GM12878 (cell line): ENCODE results near the gene LETMD1. TPM values are rescaled to one million over a fixed set of nuclear protein-coding genes. Genes with fewer than 3 reads are reported as not detected.

ENCODE experiments used
- BACH1 ChIP-seq: fragments of 450-650 bp; IDR thresholded peaks from 2 replicates; pipeline ENCODE4 v1.6.1; 2017; ENCODE audit warnings: mild to moderate bottlenecking, borderline replicate concordance
- CBFB ChIP-seq: IDR thresholded peaks from 2 replicates; pipeline ENCODE4 v1.6.1; 2016; ENCODE audit warnings: antibody characterized with exemption, low read depth
- CBX3 ChIP-seq: fragments of 200-600 bp; sonication (generic); IDR thresholded peaks from 2 replicates; pipeline ENCODE4 v1.6.1; 2016; ENCODE audit warnings: low read depth, borderline replicate concordance
- CHD1 ChIP-seq: IDR thresholded peaks from 2 replicates; pipeline ENCODE4 v1.6.1; 2012; ENCODE audit warnings: low read depth, low read length, improper control_type of control experiment
- DPF2 ChIP-seq: fragments of 450-650 bp; IDR thresholded peaks from 2 replicates; pipeline ENCODE4 v1.6.1; 2017; ENCODE audit warnings: mild to moderate bottlenecking
- EED ChIP-seq: sonication (generic); IDR thresholded peaks from 2 replicates; pipeline ENCODE4 v1.6.1; 2016; ENCODE audit warnings: antibody characterized with exemption, low read depth
- EGR1 ChIP-seq, 2 experiments: IDR thresholded peaks; 1 replicate in 1 of 2; 2 replicates in 1 of 2; pipeline ENCODE4 v1.6.1; 2011 to 2012; ENCODE audit warnings: low read depth in 2 of 2, low read length in 2 of 2, borderline replicate concordance in 1 of 2, mild to moderate bottlenecking in 1 of 2, moderate library complexity in 1 of 2
- ETV6 ChIP-seq, 2 experiments: fragments of 450-650 bp in 1 of 2; IDR thresholded peaks in 1 of 2; conservative IDR thresholded peaks in 1 of 2; 2 replicates each; pipeline ENCODE4 v1.6.1; 2014; ENCODE audit warnings: antibody characterized with exemption in 1 of 2, borderline replicate concordance in 1 of 2, low read depth in 1 of 2, mild to moderate bottlenecking in 1 of 2, moderate library complexity in 1 of 2
- EZH2 ChIP-seq: IDR thresholded peaks from 2 replicates; pipeline ENCODE4 v1.6.1; 2012; ENCODE audit warnings: low read depth, mild to moderate bottlenecking, control low read depth, inconsistent platforms, low read length, borderline replicate concordance; ENCODE audit not compliant: control insufficient read depth
- HDAC2 ChIP-seq: fragments of 200-600 bp; sonication (generic); IDR thresholded peaks from 2 replicates; pipeline ENCODE4 v1.6.1; 2017
- IKZF1 ChIP-seq: fragments of 450-650 bp; conservative IDR thresholded peaks from 2 replicates; pipeline ENCODE4 v1.6.1; 2017; ENCODE audit warnings: antibody characterized with exemption, mild to moderate bottlenecking
- JUNB ChIP-seq: IDR thresholded peaks from 2 replicates; pipeline ENCODE4 v1.6.1; 2016; ENCODE audit warnings: antibody characterized with exemption, mild to moderate bottlenecking
- NBN ChIP-seq: fragments of 450-650 bp; IDR thresholded peaks from 2 replicates; pipeline ENCODE4 v1.6.1; 2016
- POLR2A ChIP-seq: IDR thresholded peaks from 2 replicates; pipeline ENCODE4 v1.6.1; 2011; ENCODE audit warnings: low read depth, mild to moderate bottlenecking, low read length
- RUNX3 ChIP-seq: IDR thresholded peaks from 2 replicates; pipeline ENCODE4 v1.6.1; 2012; ENCODE audit warnings: low read length, inconsistent platforms
- SMAD5 ChIP-seq: IDR thresholded peaks from 2 replicates; pipeline ENCODE4 v1.6.1; 2016; ENCODE audit warnings: antibody characterized with exemption, low read depth
- SREBF1 ChIP-seq: IDR thresholded peaks from 2 replicates; pipeline ENCODE4 v1.6.1; 2012; ENCODE audit warnings: mild to moderate bottlenecking, low read length
- polyA plus RNA-seq, 11 experiments: library from polyadenylated mRNA; depleted of rRNA in 4 of 11; unstranded in 6 of 11; stranded (reverse) in 5 of 11; fragments of >200 nt; fragmentation: Nextera tagmentation in 4 of 11; fragmentation: Illumina TruSeq in 1 of 11; extraction: Ambion mirVana in 4 of 11; extraction: Trizol in 1 of 11; gene quantifications; 1 replicate in 1 of 11; 2 replicates in 10 of 11; pipeline versions ENCODE4 v1.2.1 to v1.2.3, GENCODE V29; 2011 to 2016; ENCODE audit warnings: inconsistent platforms in 2 of 11, missing spikeins in 2 of 11, low read depth in 1 of 11
- total RNA-seq, 4 experiments: library from RNA; depleted of rRNA in 3 of 4; stranded (reverse); fragments of >200 nt in 3 of 4; fragmentation: Illumina TruSeq in 1 of 4; extraction: Trizol in 1 of 4; gene quantifications; 2 replicates each; pipeline versions ENCODE4 v1.2.1 to v1.2.3, GENCODE V29; 2013 to 2021
- TF ChIP-seq, protein P1 (sequence below): fragments of 450-650 bp; IDR thresholded peaks from 2 replicates; pipeline ENCODE4 v1.6.1; 2017; ENCODE audit warnings: antibody characterized with exemption, mild to moderate bottlenecking, moderate library complexity
- TF ChIP-seq, protein P2 (sequence below): fragments of 450-650 bp; formaldehyde crosslinking; IDR thresholded peaks from 2 replicates; pipeline ENCODE4 v1.4.0; 2022; ENCODE audit warnings: mild to moderate bottlenecking, moderate library complexity
- TF ChIP-seq, protein P3 (sequence below): fragments of 450-650 bp; IDR thresholded peaks from 2 replicates; pipeline ENCODE4 v1.6.1; 2018; ENCODE audit warnings: borderline replicate concordance, mild to moderate bottlenecking; ENCODE audit not compliant: partially characterized antibody
- TF ChIP-seq, protein P4 (sequence below): IDR thresholded peaks from 2 replicates; pipeline ENCODE4 v1.6.1; 2011; ENCODE audit warnings: borderline replicate concordance, low read depth, mild to moderate bottlenecking, moderate library complexity, low read length; ENCODE audit not compliant: insufficient read depth, poor library complexity, severe bottlenecking

Gene LETMD1
- total and polyA plus RNA-seq, 10 of the 15 experiments (the other 5 are each of a cell fraction or from before 2014, with no cell fraction given): 30.3 to 116 (median 51.5) TPM

DNA sequence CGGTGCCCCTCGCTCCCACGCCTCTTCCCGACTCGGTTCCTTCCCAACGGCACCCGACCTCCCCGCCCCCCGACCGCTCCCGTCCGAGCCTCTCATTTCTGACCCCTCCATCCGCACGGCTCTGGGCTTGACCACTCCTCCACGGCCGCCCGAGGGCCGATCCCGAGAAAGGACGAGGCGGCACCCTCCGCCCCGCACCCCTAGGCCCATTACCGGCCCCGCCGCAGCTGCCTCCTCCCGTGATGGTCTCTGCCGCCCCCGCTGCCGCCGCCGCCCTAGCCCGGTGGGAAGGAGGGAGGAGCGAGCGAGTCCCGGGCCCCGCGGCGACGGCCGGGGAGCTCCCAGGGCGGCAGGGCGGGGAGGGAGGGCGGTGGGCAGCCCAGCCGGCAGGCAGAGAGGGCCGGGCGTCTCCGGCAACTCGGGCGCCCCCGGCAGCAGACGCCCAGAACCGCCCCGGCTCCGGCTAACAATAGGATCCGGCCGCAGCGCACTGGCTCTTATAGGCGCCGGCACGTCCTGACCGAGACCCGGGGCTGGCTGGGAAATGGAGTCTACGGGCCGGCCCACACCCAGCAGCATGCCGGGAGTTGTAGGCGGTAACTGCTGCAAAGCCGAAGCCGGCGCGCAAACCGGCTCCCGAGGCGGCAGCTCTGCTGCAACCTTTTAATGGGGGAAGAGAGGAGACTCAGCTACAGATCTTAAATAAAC is 35.2 kb downstream of the LETMD1 start, which contains the start of gene CSRNP2 (continued):
- TF ChIP-seq JUNB (no peak), EZH2 (no peak), SMAD5 (peak; percentile 95), CBFB (peak; percentile 81), DPF2 (peak; percentile 69; the same call in 1 of the 2 replicates), CBX3 (no peak), RUNX3 (peak; percentile 58), CHD1 (no peak), SREBF1 (no peak; the same call in 1 of the 2 replicates), ETV6 (conservative IDR thresholded peaks at IDR 0.05 in 1 of 2, IDR thresholded peaks at IDR 0.05 in 1 of 2; ENCODE audit: borderline replicate concordance in 1 of 2, low read depth in 1 of 2) (no peak), HDAC2 (no peak), BACH1 (peak; percentile 93), POLR2A (peak; percentile 100), NBN (0 out of 2 replicates have a peak, but pooled peaks have one; percentile 18), IKZF1 (peak; percentile 82), EGR1 (IDR thresholded peaks at IDR 0.05; ENCODE audit: borderline replicate concordance in 1 of 2, low read depth in 2 of 2, low read length in 2 of 2) (peak in 1 of 2 experiments; percentile 82; a peak in 2 of 3 replicates), EED (no peak; the same call in 1 of the 2 replicates)
- TF ChIP-seq, protein P1, sequence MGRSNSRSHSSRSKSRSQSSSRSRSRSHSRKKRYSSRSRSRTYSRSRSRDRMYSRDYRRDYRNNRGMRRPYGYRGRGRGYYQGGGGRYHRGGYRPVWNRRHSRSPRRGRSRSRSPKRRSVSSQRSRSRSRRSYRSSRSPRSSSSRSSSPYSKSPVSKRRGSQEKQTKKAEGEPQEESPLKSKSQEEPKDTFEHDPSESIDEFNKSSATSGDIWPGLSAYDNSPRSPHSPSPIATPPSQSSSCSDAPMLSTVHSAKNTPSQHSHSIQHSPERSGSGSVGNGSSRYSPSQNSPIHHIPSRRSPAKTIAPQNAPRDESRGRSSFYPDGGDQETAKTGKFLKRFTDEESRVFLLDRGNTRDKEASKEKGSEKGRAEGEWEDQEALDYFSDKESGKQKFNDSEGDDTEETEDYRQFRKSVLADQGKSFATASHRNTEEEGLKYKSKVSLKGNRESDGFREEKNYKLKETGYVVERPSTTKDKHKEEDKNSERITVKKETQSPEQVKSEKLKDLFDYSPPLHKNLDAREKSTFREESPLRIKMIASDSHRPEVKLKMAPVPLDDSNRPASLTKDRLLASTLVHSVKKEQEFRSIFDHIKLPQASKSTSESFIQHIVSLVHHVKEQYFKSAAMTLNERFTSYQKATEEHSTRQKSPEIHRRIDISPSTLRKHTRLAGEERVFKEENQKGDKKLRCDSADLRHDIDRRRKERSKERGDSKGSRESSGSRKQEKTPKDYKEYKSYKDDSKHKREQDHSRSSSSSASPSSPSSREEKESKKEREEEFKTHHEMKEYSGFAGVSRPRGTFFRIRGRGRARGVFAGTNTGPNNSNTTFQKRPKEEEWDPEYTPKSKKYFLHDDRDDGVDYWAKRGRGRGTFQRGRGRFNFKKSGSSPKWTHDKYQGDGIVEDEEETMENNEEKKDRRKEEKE: no peak
- TF ChIP-seq, protein P2, sequence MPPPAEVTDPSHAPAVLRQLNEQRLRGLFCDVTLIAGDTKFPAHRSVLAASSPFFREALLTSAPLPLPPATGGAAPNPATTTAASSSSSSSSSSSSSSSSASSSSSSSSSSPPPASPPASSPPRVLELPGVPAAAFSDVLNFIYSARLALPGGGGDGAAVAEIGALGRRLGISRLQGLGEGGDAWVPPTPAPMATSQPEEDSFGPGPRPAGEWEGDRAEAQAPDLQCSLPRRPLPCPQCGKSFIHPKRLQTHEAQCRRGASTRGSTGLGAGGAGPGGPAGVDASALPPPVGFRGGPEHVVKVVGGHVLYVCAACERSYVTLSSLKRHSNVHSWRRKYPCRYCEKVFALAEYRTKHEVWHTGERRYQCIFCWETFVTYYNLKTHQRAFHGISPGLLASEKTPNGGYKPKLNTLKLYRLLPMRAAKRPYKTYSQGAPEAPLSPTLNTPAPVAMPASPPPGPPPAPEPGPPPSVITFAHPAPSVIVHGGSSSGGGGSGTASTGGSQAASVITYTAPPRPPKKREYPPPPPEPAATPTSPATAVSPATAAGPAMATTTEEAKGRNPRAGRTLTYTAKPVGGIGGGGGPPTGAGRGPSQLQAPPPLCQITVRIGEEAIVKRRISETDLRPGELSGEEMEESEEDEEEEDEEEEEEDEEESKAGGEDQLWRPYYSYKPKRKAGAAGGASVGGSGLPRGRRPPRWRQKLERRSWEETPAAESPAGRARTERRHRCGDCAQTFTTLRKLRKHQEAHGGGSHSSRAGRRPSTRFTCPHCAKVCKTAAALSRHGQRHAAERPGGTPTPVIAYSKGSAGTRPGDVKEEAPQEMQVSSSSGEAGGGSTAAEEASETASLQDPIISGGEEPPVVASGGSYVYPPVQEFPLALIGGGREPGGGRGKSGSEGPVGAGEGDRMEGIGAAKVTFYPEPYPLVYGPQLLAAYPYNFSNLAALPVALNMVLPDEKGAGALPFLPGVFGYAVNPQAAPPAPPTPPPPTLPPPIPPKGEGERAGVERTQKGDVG: no peak
- TF ChIP-seq, protein P3, sequence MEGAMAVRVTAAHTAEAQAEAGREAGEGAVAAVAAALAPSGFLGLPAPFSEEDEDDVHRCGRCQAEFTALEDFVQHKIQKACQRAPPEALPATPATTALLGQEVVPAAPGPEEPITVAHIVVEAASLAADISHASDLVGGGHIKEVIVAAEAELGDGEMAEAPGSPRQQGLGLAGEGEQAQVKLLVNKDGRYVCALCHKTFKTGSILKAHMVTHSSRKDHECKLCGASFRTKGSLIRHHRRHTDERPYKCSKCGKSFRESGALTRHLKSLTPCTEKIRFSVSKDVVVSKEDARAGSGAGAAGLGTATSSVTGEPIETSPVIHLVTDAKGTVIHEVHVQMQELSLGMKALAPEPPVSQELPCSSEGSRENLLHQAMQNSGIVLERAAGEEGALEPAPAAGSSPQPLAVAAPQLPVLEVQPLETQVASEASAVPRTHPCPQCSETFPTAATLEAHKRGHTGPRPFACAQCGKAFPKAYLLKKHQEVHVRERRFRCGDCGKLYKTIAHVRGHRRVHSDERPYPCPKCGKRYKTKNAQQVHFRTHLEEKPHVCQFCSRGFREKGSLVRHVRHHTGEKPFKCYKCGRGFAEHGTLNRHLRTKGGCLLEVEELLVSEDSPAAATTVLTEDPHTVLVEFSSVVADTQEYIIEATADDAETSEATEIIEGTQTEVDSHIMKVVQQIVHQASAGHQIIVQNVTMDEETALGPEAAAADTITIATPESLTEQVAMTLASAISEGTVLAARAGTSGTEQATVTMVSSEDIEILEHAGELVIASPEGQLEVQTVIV: peak; percentile 62
- TF ChIP-seq, protein P4, sequence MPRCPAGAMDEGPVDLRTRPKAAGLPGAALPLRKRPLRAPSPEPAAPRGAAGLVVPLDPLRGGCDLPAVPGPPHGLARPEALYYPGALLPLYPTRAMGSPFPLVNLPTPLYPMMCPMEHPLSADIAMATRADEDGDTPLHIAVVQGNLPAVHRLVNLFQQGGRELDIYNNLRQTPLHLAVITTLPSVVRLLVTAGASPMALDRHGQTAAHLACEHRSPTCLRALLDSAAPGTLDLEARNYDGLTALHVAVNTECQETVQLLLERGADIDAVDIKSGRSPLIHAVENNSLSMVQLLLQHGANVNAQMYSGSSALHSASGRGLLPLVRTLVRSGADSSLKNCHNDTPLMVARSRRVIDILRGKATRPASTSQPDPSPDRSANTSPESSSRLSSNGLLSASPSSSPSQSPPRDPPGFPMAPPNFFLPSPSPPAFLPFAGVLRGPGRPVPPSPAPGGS: no peak
